ENCODE data around the gene PDE6B.

- TF ChIP-seq CTCF (conservative IDR thresholded peaks at IDR 0.05; ENCODE audit: low read depth, low read length) (no peak), EZH2 (IDR thresholded peaks at IDR 0.05; ENCODE audit: low read length, unreplicated experiment) (no peak)
Measured at GRCh38 chr4:655464-656151, 30.2 kb downstream of the PDE6B start.

Data from PC-3 (cell line).